ENCODE measurements around the gene WDFY2. TPM values are rescaled to one million over a fixed set of nuclear protein-coding genes. Genes with fewer than 3 reads are reported as not detected.

WDFY2 gene
- total and polyA plus RNA-seq, 4 donors = 3.4 to 10.5 (median 5.8) TPM

GRCh38 chr13:51588406-51588949 is 4.2 kb downstream of the WDFY2 start:
- H3K9me3 ChIP-seq (ENCODE audit: control insufficient read depth in 4 of 4, low read length in 3 of 4) = no peaks in the 10 kb centered on the region
- H3K4me3 ChIP-seq (ENCODE audit: low read depth in 1 of 3, low read length in 3 of 3) = no peak overlapping the region
- no peak for DNase-seq (ENCODE audit: low spot score)
- TF ChIP-seq FOXA2 (IDR thresholded peaks at IDR 0.05) (no peak), CTCF (IDR thresholded peaks at IDR 0.05; ENCODE audit: low read depth, low read length, missing input control) (no peak), JUND (IDR thresholded peaks at IDR 0.05) (no peak), RXRA (IDR thresholded peaks at IDR 0.05) (no peak), HNF4G (IDR thresholded peaks at IDR 0.05) (no peak), HNF4A (conservative IDR thresholded peaks at IDR 0.05) (no peak), FOXA1 (IDR thresholded peaks at IDR 0.05) (no peak), EGR1 (IDR thresholded peaks at IDR 0.05; ENCODE audit: low read depth in 2 of 2) (no peak), RAD21 (IDR thresholded peaks at IDR 0.05) (no peak), SP1 (IDR thresholded peaks at IDR 0.05) (no peak), TAF1 (conservative IDR thresholded peaks at IDR 0.05) (no peak), NR2F2 (IDR thresholded peaks at IDR 0.05) (no peak), ZBTB33 (IDR thresholded peaks at IDR 0.05) (no peak), YY1 (IDR thresholded peaks at IDR 0.05) (no peak), GABPA (IDR thresholded peaks at IDR 0.05 in 1 of 2, conservative IDR thresholded peaks at IDR 0.05 in 1 of 2) (no peak), ATF3 (IDR thresholded peaks at IDR 0.05) (no peak)
- peaks cover 0 to 23% (median 11%) of the 10 kb centered on the region in 4 donors for H3K4me1 ChIP-seq (ENCODE audit: control insufficient read depth in 4 of 4, insufficient read depth in 4 of 4, low read length in 3 of 4)
- no peaks in the 10 kb centered on the region for H3K27me3 ChIP-seq (ENCODE audit: control insufficient read depth in 4 of 4, insufficient read depth in 4 of 4, low read length in 3 of 4)
- no peak overlapping the region for H3K9ac ChIP-seq (ENCODE audit: low read depth in 1 of 2, low read length in 2 of 2)
- no peaks in the 10 kb centered on the region for H3K36me3 ChIP-seq (ENCODE audit: control insufficient read depth in 4 of 4, insufficient read depth in 3 of 4, low read depth in 1 of 4, low read length in 3 of 4)
- 82% methylated on average over 2 of the region's 2 CpGs for WGBS
- H3K27ac ChIP-seq (ENCODE audit: low read depth in 1 of 2, low read length in 2 of 2) = no peak overlapping the region

GRCh38 chr13:51589793-51590192 is 5.5 kb downstream of the WDFY2 start:
- DNase-seq (ENCODE audit: low spot score) = no peak
- Histone ChIP-seq H3K4me1 (ENCODE audit: control insufficient read depth in 4 of 4, insufficient read depth in 4 of 4, low read length in 3 of 4) (peaks cover 2 to 22% (median 11%) of the 10 kb centered on the region in 4 donors), H3K27me3 (ENCODE audit: control insufficient read depth in 4 of 4, insufficient read depth in 4 of 4, low read length in 3 of 4) (no peaks in the 10 kb centered on the region), H3K36me3 (ENCODE audit: control insufficient read depth in 4 of 4, insufficient read depth in 3 of 4, low read depth in 1 of 4, low read length in 3 of 4) (no peaks in the 10 kb centered on the region), H3K9ac (ENCODE audit: low read depth in 1 of 2, low read length in 2 of 2) (no peak overlapping the region), H3K27ac (ENCODE audit: low read depth in 1 of 2, low read length in 2 of 2) (peak overlapping the region; percentile 4 to 33), H3K4me3 (ENCODE audit: low read depth in 1 of 3, low read length in 3 of 3) (no peak overlapping the region), H3K9me3 (ENCODE audit: control insufficient read depth in 4 of 4, low read length in 3 of 4) (no peaks in the 10 kb centered on the region)
- TF ChIP-seq TAF1 (conservative IDR thresholded peaks at IDR 0.05) = no peak
- no peak for TF ChIP-seq ATF3 (IDR thresholded peaks at IDR 0.05)
- TF ChIP-seq JUND (IDR thresholded peaks at IDR 0.05) = no peak
- TF ChIP-seq EGR1 (IDR thresholded peaks at IDR 0.05; ENCODE audit: low read depth in 2 of 2) = no peak
- no peak for TF ChIP-seq CTCF (IDR thresholded peaks at IDR 0.05; ENCODE audit: low read depth, low read length, missing input control)
- no peak for TF ChIP-seq RXRA (IDR thresholded peaks at IDR 0.05)
- TF ChIP-seq SP1 (IDR thresholded peaks at IDR 0.05) = no peak
- no peak for TF ChIP-seq HNF4G (IDR thresholded peaks at IDR 0.05)
- TF ChIP-seq MAX (IDR thresholded peaks at IDR 0.05) = no peak
- TF ChIP-seq RAD21 (IDR thresholded peaks at IDR 0.05) = no peak
- 76% methylated on average over 2 of the region's 2 CpGs for WGBS
